GM21381 (cell line): ENCODE measurements around the gene DAGLB.
"Not testable (repeated sequence)": the region's sequence is repeated elsewhere in the genome, so short reads cannot be mapped to it uniquely, and the experiment has no call there.

Experiments used
- ATAC-seq: cut with Tn5 transposase; IDR thresholded peaks from one replicate; pipeline ENCODE4 v1.9.1; 2021; ENCODE audit warnings: mild to moderate bottlenecking, moderate library complexity; ENCODE audit not compliant: unreplicated experiment

Gene DAGLB

GRCh38 chr7:6401536-6401935 lies 46.2 kb downstream of the DAGLB start:
- ATAC-seq = no peak

GRCh38 chr7:6400243-6401105 lies 47.3 kb downstream of the DAGLB start:
- ATAC-seq = not testable (repeated sequence)

- ATAC-seq = no peak
Observed at GRCh38 chr7:6399351-6399750, 48.4 kb downstream of the DAGLB start.

GRCh38 chr7:6398943-6399342 lies 48.8 kb downstream of the DAGLB start:
- no peak for ATAC-seq

- not testable (repeated sequence) for ATAC-seq
Observed at GRCh38 chr7:6397759-6398495, 49.8 kb downstream of the DAGLB start.

GRCh38 chr7:6395898-6396595 lies 51.7 kb downstream of the DAGLB start:
- no peak for ATAC-seq

GRCh38 chr7:6394114-6394513 lies 53.6 kb downstream of the DAGLB start:
- no peak for ATAC-seq

GRCh38 chr7:6393667-6394056 lies 54.1 kb downstream of the DAGLB start:
- ATAC-seq = no peak

GRCh38 chr7:6392712-6393666 lies 54.8 kb downstream of the DAGLB start:
- no peak for ATAC-seq

GRCh38 chr7:6389728-6390127 lies 58.0 kb downstream of the DAGLB start:
- no peak for ATAC-seq

GRCh38 chr7:6387734-6388294 lies 59.9 kb downstream of the DAGLB start:
- no peak for ATAC-seq

GRCh38 chr7:6386779-6387178 lies 61.0 kb downstream of the DAGLB start:
- no peak for ATAC-seq

- no peak for ATAC-seq
Observed at GRCh38 chr7:6385909-6386560, 61.7 kb downstream of the DAGLB start.

- ATAC-seq = no peak
Observed at GRCh38 chr7:6385110-6385781, 62.5 kb downstream of the DAGLB start.

GRCh38 chr7:6384327-6384726 lies 63.4 kb downstream of the DAGLB start:
- ATAC-seq = no peak

- ATAC-seq = no peak
Observed at GRCh38 chr7:6382817-6383216, 64.9 kb downstream of the DAGLB start.

- ATAC-seq = not testable (repeated sequence)
Observed at GRCh38 chr7:6381846-6382245, 65.9 kb downstream of the DAGLB start.

GRCh38 chr7:6380310-6381095 lies 67.3 kb downstream of the DAGLB start:
- ATAC-seq = no peak
